ENCODE measurements around the gene LYSMD4. TPM values are rescaled to one million over a fixed set of nuclear protein-coding genes. Genes with fewer than 3 reads are reported as not detected.

LYSMD4 gene
- polyA plus RNA-seq, 2 of the 4 experiments (the other 2 are of a cell fraction): 3.8 to 6.0 TPM

DNA sequence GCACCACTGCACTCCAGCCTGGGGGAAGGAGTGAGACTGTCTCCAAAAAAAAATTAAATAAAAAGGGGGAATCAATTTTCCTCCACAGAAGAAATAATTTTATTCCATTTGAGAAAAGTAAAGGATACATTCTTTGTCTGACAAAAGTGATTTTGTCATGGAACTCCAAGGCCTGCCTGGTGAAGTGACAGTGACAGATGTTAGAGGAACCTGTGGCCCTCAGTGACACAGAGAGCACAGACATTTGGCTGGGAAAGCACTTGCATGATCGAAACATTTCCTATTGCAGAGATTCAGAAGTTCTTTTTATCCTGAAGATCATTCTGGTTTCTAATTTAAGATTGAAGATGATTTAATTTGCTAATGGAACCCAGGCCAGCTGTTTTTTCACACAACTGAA lies 5.9 kb downstream of the LYSMD4 start:
- FAIRE-seq (no peak), ATAC-seq (no peak), DNase-seq (ENCODE audit: low read depth in 1 of 2, low spot score in 1 of 2) (no peak)
- Histone ChIP-seq H3K4me2 (no peak overlapping the region), H3K9me3 (no peaks in the 10 kb centered on the region), H3K27ac (no peak overlapping the region), H3K4me3 (no peak overlapping the region), H3K4me1 (0 out of 3 replicates have a peak, but pooled peaks cover 4% of the 10 kb centered on the region)
- ChIA-PET CTCF (interaction anchor here (3.2 kb wide), 1 partner anchor 29 kb away, joined by 11 read pairs; no protein-coding TSS in a partner anchor), POLR2A (no interaction called here)
- WGBS (ENCODE audit: missing lambda C conversion rate): 83% methylated on average over 1 of the region's 1 CpG
- TF ChIP-seq KDM5A (IDR thresholded peaks at IDR 0.05) (no peak), BHLHE40 (IDR thresholded peaks at IDR 0.05; ENCODE audit: low read depth, low read length) (no peak), FOSB (CRISPR knock-in tag; IDR thresholded peaks at IDR 0.05) (no peak), MAZ (IDR thresholded peaks at IDR 0.05; ENCODE audit: borderline replicate concordance, low read depth, low read length) (no peak), SREBF2 (IDR thresholded peaks at IDR 0.05) (no peak), POLR2A (IDR thresholded peaks at IDR 0.05; ENCODE audit: low read length) (no peak), GATA3 (IDR thresholded peaks at IDR 0.05; ENCODE audit: borderline replicate concordance) (no peak), PHF8 (IDR thresholded peaks at IDR 0.05; ENCODE audit: borderline replicate concordance, low read depth) (no peak), CHD4 (IDR thresholded peaks at IDR 0.05; ENCODE audit: borderline replicate concordance) (no peak)
- TF ChIP-seq, protein P1, sequence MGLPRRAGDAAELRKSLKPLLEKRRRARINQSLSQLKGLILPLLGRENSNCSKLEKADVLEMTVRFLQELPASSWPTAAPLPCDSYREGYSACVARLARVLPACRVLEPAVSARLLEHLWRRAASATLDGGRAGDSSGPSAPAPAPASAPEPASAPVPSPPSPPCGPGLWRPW (IDR thresholded peaks at IDR 0.05): no peak
- TF ChIP-seq, protein P2, sequence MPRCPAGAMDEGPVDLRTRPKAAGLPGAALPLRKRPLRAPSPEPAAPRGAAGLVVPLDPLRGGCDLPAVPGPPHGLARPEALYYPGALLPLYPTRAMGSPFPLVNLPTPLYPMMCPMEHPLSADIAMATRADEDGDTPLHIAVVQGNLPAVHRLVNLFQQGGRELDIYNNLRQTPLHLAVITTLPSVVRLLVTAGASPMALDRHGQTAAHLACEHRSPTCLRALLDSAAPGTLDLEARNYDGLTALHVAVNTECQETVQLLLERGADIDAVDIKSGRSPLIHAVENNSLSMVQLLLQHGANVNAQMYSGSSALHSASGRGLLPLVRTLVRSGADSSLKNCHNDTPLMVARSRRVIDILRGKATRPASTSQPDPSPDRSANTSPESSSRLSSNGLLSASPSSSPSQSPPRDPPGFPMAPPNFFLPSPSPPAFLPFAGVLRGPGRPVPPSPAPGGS (IDR thresholded peaks at IDR 0.05): no peak

DNA sequence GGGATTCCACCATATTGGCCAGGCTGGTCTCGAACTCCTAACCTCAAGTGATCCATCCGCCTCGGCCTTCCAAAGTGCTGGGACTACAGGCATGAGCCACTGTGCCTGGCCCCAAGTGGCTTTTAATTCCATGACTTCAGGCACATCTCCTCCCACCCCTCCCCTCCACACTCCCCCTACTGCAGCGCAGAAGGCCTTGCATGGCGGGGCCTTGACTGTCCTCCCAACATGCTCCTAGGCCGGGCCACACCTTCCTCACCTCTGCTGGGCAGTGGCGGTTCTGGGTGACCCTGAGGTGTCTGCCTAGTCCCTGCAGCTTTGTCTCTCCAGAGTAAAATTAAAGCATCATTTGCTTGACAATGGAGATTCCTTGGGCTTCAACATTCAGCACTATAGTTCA lies 6.9 kb downstream of the LYSMD4 start:
- CTCF ChIA-PET: interaction anchor here (1.3 to 4.0 kb wide), 3 partner anchors 10 to 30 kb away, joined by 3 to 24 read pairs (median 8); no protein-coding TSS in a partner anchor
- DNase-seq (ENCODE audit: low read depth in 1 of 2, low spot score in 1 of 2) (no peak), FAIRE-seq (no peak), ATAC-seq (no peak)
- H3K9me3 ChIP-seq: no peaks in the 10 kb centered on the region
- POLR2A ChIA-PET: no interaction called here
- TF ChIP-seq HEYL (CRISPR knock-in tag; IDR thresholded peaks at IDR 0.05) (no peak), RCOR1 (IDR thresholded peaks at IDR 0.05; ENCODE audit: low read depth, low read length) (no peak)
- no peak overlapping the region for H3K4me3 ChIP-seq
- H3K27ac ChIP-seq: no peak overlapping the region
- no peak overlapping the region for H3K4me2 ChIP-seq
- WGBS (ENCODE audit: missing lambda C conversion rate): 81% methylated on average over 7 of the region's 7 CpGs
- no peaks in the 10 kb centered on the region for H3K4me1 ChIP-seq

DNA sequence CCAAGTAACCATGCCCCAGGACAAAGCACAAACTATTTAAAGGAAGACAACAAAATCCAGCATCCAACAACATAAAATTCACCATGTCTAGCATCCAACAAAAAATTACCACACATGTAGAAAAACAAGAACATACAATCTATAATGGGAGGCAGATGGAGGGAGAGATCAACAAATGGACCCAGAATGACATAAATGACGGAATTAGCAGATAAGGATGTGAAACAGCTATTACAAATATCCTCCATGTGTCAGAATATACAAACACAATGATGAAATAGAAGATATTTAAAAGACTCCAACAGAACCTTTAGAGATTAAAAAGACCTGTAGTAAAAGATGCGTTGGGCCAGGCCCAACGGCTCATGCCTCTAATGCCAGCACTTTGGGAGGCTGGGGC lies 10.8 kb downstream of the LYSMD4 start:
- ATAC-seq (no peak), DNase-seq (ENCODE audit: low read depth in 1 of 2, low spot score in 1 of 2) (no peak), FAIRE-seq (no peak)
- POLR2A ChIA-PET: no interaction called here
- Histone ChIP-seq H3K9me3 (no peaks in the 10 kb centered on the region), H3K27ac (no peak overlapping the region), H3K4me3 (no peak overlapping the region), H3K4me1 (no peaks in the 10 kb centered on the region), H3K4me2 (no peak overlapping the region)
- WGBS (ENCODE audit: missing lambda C conversion rate): 94% methylated on average over 3 of the region's 3 CpGs
- CTCF ChIA-PET: interaction anchor here (2.6 to 4.0 kb wide), 2 partner anchors 18 to 19 kb away, joined by 15 to 24 read pairs; no protein-coding TSS in a partner anchor
- TF ChIP-seq, protein P3, sequence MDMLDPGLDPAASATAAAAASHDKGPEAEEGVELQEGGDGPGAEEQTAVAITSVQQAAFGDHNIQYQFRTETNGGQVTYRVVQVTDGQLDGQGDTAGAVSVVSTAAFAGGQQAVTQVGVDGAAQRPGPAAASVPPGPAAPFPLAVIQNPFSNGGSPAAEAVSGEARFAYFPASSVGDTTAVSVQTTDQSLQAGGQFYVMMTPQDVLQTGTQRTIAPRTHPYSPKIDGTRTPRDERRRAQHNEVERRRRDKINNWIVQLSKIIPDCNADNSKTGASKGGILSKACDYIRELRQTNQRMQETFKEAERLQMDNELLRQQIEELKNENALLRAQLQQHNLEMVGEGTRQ (IDR thresholded peaks at IDR 0.05): no peak
- TF ChIP-seq ESRRA (IDR thresholded peaks at IDR 0.05; ENCODE audit: borderline replicate concordance, low read length) (no peak), GATA3 (IDR thresholded peaks at IDR 0.05; ENCODE audit: borderline replicate concordance) (no peak), SMC3 (IDR thresholded peaks at IDR 0.05) (no peak), POLR2A (IDR thresholded peaks at IDR 0.05; ENCODE audit: low read length) (no peak), RFX5 (IDR thresholded peaks at IDR 0.05) (no peak), BHLHE40 (IDR thresholded peaks at IDR 0.05; ENCODE audit: low read depth, low read length) (no peak), MAFK (IDR thresholded peaks at IDR 0.05; ENCODE audit: partially characterized antibody) (no peak)
- TF ChIP-seq, protein P4, sequence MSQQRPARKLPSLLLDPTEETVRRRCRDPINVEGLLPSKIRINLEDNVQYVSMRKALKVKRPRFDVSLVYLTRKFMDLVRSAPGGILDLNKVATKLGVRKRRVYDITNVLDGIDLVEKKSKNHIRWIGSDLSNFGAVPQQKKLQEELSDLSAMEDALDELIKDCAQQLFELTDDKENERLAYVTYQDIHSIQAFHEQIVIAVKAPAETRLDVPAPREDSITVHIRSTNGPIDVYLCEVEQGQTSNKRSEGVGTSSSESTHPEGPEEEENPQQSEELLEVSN (IDR thresholded peaks at IDR 0.05; ENCODE audit: borderline replicate concordance, low read depth): no peak
- TF ChIP-seq, protein P5, sequence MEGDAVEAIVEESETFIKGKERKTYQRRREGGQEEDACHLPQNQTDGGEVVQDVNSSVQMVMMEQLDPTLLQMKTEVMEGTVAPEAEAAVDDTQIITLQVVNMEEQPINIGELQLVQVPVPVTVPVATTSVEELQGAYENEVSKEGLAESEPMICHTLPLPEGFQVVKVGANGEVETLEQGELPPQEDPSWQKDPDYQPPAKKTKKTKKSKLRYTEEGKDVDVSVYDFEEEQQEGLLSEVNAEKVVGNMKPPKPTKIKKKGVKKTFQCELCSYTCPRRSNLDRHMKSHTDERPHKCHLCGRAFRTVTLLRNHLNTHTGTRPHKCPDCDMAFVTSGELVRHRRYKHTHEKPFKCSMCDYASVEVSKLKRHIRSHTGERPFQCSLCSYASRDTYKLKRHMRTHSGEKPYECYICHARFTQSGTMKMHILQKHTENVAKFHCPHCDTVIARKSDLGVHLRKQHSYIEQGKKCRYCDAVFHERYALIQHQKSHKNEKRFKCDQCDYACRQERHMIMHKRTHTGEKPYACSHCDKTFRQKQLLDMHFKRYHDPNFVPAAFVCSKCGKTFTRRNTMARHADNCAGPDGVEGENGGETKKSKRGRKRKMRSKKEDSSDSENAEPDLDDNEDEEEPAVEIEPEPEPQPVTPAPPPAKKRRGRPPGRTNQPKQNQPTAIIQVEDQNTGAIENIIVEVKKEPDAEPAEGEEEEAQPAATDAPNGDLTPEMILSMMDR (IDR thresholded peaks at IDR 0.05): no peak
